Progenitor cell of endocrine pancreas (in vitro differentiated cells): ENCODE measurements around the gene OR6X1. TPM values are rescaled to one million over a fixed set of nuclear protein-coding genes. Genes with fewer than 3 reads are reported as not detected.

Source experiments
- DNase-seq: peaks from one replicate; pipeline ENCODE4 v3.0.0; 2021; ENCODE audit warnings: low spot score; ENCODE audit not compliant: unreplicated experiment
- H3K27ac Mint-ChIP-seq: 2 replicates; pipeline ENCODE4 v1.8.0; 2021; ENCODE audit warnings: mild to moderate bottlenecking, moderate library complexity, mixed read lengths
- H3K27me3 Mint-ChIP-seq: 2 replicates; pipeline ENCODE4 v1.8.0; 2021; ENCODE audit warnings: mixed read lengths
- H3K36me3 Mint-ChIP-seq: 2 replicates; pipeline ENCODE4 v1.8.0; 2022; ENCODE audit warnings: mixed read lengths; ENCODE audit not compliant: insufficient read depth
- H3K4me1 Mint-ChIP-seq: 2 replicates; pipeline ENCODE4 v1.8.0; 2021; ENCODE audit warnings: low read depth, mixed read lengths
- H3K4me3 Mint-ChIP-seq: 2 replicates; pipeline ENCODE4 v1.8.0; 2021; ENCODE audit warnings: low read depth, mild to moderate bottlenecking, moderate library complexity, mixed read lengths
- H3K9me3 Mint-ChIP-seq: 2 replicates; pipeline ENCODE4 v1.8.0; 2021; ENCODE audit warnings: low read depth, mixed read lengths
- CTCF ChIP-seq: fragments of 200-600 bp; sonication (generic); IDR thresholded peaks from one replicate; pipeline ENCODE4 v1.5.0; 2021; ENCODE audit warnings: antibody characterized with exemption, mild to moderate bottlenecking; ENCODE audit not compliant: unreplicated experiment
- total RNA-seq: library from RNA; stranded (reverse); gene quantifications from 2 replicates; pipeline ENCODE4 v1.2.1, GENCODE V29; 2021

The OR6X1 gene
- total RNA-seq, 1 donor from 2014 or later: not detected

GRCh38 chr11:123771664-123772063, 17.3 kb upstream of the OR6X1 start:
- Mint-ChIP-seq H3K4me1 (peaks cover 5% of the 10 kb centered on the region), H3K27me3 (no peaks in the 10 kb centered on the region), H3K36me3 (no peaks in the 10 kb centered on the region), H3K4me3 (no peak overlapping the region), H3K9me3 (peaks cover 3% of the 10 kb centered on the region), H3K27ac (no peak overlapping the region)
- no peak for DNase-seq
- TF ChIP-seq CTCF: no peak

GRCh38 chr11:123770712-123771111, 16.4 kb upstream of the OR6X1 start:
- H3K9me3 Mint-ChIP-seq: peaks cover 8% of the 10 kb centered on the region
- no peaks in the 10 kb centered on the region for H3K36me3 Mint-ChIP-seq
- DNase-seq: no peak
- no peak for TF ChIP-seq CTCF
- peaks cover 2% of the 10 kb centered on the region for H3K4me1 Mint-ChIP-seq
- no peak overlapping the region for H3K4me3 Mint-ChIP-seq
- no peak overlapping the region for H3K27ac Mint-ChIP-seq
- H3K27me3 Mint-ChIP-seq: no peaks in the 10 kb centered on the region

- H3K27me3 Mint-ChIP-seq: no peaks in the 10 kb centered on the region
- H3K36me3 Mint-ChIP-seq: peaks cover 2% of the 10 kb centered on the region
- H3K27ac Mint-ChIP-seq: no peak overlapping the region
- no peaks in the 10 kb centered on the region for H3K4me1 Mint-ChIP-seq
- peaks cover 28% of the 10 kb centered on the region for H3K9me3 Mint-ChIP-seq
- TF ChIP-seq CTCF: no peak
- no peak overlapping the region for H3K4me3 Mint-ChIP-seq
- DNase-seq: no peak
Measured at GRCh38 chr11:123765601-123766000, 11.3 kb upstream of the OR6X1 start.

- peaks cover 2% of the 10 kb centered on the region for H3K36me3 Mint-ChIP-seq
- H3K27me3 Mint-ChIP-seq: no peaks in the 10 kb centered on the region
- TF ChIP-seq CTCF: no peak
- H3K9me3 Mint-ChIP-seq: peaks cover 25% of the 10 kb centered on the region
- H3K4me1 Mint-ChIP-seq: no peaks in the 10 kb centered on the region
- DNase-seq: no peak
- no peak overlapping the region for H3K27ac Mint-ChIP-seq
- no peak overlapping the region for H3K4me3 Mint-ChIP-seq
Measured at GRCh38 chr11:123762422-123762821, 8.1 kb upstream of the OR6X1 start.

GRCh38 chr11:123760894-123761293, 6.6 kb upstream of the OR6X1 start:
- Mint-ChIP-seq H3K4me3 (no peak overlapping the region), H3K27ac (no peak overlapping the region), H3K27me3 (no peaks in the 10 kb centered on the region), H3K36me3 (peaks cover 2% of the 10 kb centered on the region), H3K4me1 (no peaks in the 10 kb centered on the region), H3K9me3 (peaks cover 20% of the 10 kb centered on the region)
- DNase-seq: no peak
- TF ChIP-seq CTCF: no peak
